Common myeloid progenitor, CD34-positive (primary cell): ENCODE results near the gene ATP9B.

Experiments used
- CTCF ChIA-PET: fragments of 350-600 bp; sonication (Branson Sonifier 250); formaldehyde crosslinking; loops from one replicate; lab custom pipeline; 2021; ENCODE audit warnings: antibody characterized with exemption; lab: Charles Lee
- POLR2A ChIA-PET: fragments of 350-600 bp; sonication (Branson Sonifier 250); formaldehyde crosslinking; loops from one replicate; lab custom pipeline; 2021; ENCODE audit warnings: antibody characterized with exemption; lab: Charles Lee
- DNase-seq, 3 donors: peaks; one replicate each; pipeline versions ENCODE4 v3.0.0 to v3.0.0-alpha.2; 2013
- H3K27ac ChIP-seq, 2 experiments: 1 replicate in 1 of 2; 2 replicates in 1 of 2; pipeline ENCODE4 v1.7.0; 2013; ENCODE audit warnings: inconsistent platforms in 2 of 2, low read length in 2 of 2, mild to moderate bottlenecking in 2 of 2, low read depth in 1 of 2, moderate library complexity in 1 of 2; ENCODE audit not compliant: severe bottlenecking in 2 of 2, insufficient read depth in 1 of 2, poor library complexity in 1 of 2
- H3K27me3 ChIP-seq, 5 experiments: replicated peaks in 2 of 5; 1 replicate in 3 of 5; 2 replicates in 2 of 5; pipeline versions ENCODE4 v1.6.1 to v1.7.0; 2013; ENCODE audit warnings: low read length in 4 of 5, mild to moderate bottlenecking in 2 of 5, moderate library complexity in 2 of 5, inconsistent platforms in 1 of 5; ENCODE audit not compliant: insufficient read depth in 5 of 5, control insufficient read depth in 4 of 5
- H3K36me3 ChIP-seq, 4 experiments: 1 replicate in 2 of 4; 2 replicates in 2 of 4; pipeline versions ENCODE4 v1.6.1 to v1.7.0; 2013; ENCODE audit warnings: low read length in 3 of 4, control low read depth in 1 of 4, mild to moderate bottlenecking in 1 of 4; ENCODE audit not compliant: control insufficient read depth in 4 of 4, insufficient read depth in 4 of 4
- H3K4me1 ChIP-seq, 4 experiments: 1 replicate in 3 of 4; 2 replicates in 1 of 4; pipeline versions ENCODE4 v1.6.1 to v1.7.1; 2013; ENCODE audit warnings: low read length in 3 of 4, mild to moderate bottlenecking in 3 of 4, control low read depth in 1 of 4, inconsistent platforms in 1 of 4, moderate library complexity in 1 of 4; ENCODE audit not compliant: control insufficient read depth in 4 of 4, insufficient read depth in 4 of 4; ENCODE audit errors: control extremely low read depth in 1 of 4
- H3K4me3 ChIP-seq, 7 experiments: 1 replicate in 4 of 7; 2 replicates in 3 of 7; pipeline versions ENCODE4 v1.5.1 to v1.7.0; 2013; ENCODE audit warnings: mild to moderate bottlenecking in 7 of 7, low read length in 6 of 7, moderate library complexity in 6 of 7, inconsistent platforms in 2 of 7, low read depth in 2 of 7, control low read depth in 1 of 7; ENCODE audit not compliant: insufficient read depth in 4 of 7, control insufficient read depth in 1 of 7; ENCODE audit errors: extremely low read depth in 1 of 7
- H3K9me3 ChIP-seq, 5 experiments: 1 replicate in 4 of 5; 2 replicates in 1 of 5; pipeline versions ENCODE4 v1.6.1 to v1.7.1; 2013; ENCODE audit warnings: low read length in 4 of 5, mild to moderate bottlenecking in 2 of 5, inconsistent platforms in 1 of 5, low read depth in 1 of 5, moderate library complexity in 1 of 5; ENCODE audit not compliant: control insufficient read depth in 4 of 5, insufficient read depth in 2 of 5; ENCODE audit errors: control extremely low read depth in 1 of 5
- WGBS: methylation state at CpG from one replicate; pipeline ENCODE4 v1.1.5; 2013; ENCODE audit not compliant: insufficient coverage; 5-methylcytosine and 5-hydroxymethylcytosine counted together

Gene ATP9B

GRCh38 chr18:79387615-79388014 lies 318.4 kb downstream of the ATP9B start:
- Histone ChIP-seq H3K4me1 (peaks cover 0 to 17% (median 12%) of the 10 kb centered on the region in 4 experiments), H3K27ac (no peak overlapping the region), H3K4me3 (no peak overlapping the region), H3K9me3 (no peaks in the 10 kb centered on the region), H3K36me3 (no peaks in the 10 kb centered on the region), H3K27me3 (peaks cover 0 to 39% (median 10%) of the 10 kb centered on the region in 5 experiments)
- ChIA-PET CTCF (interaction anchor here (1.0 to 7.4 kb wide), 5 partner anchors 8 to 869 kb away, joined by 3 to 75 read pairs (median 3); no protein-coding TSS in a partner anchor), POLR2A (no interaction called here)
- DNase-seq = no peak
- 89% methylated on average over 8 of the region's 11 CpGs for WGBS

GRCh38 chr18:79388043-79388442 lies 318.8 kb downstream of the ATP9B start:
- ChIA-PET CTCF (interaction anchor here (0.6 to 7.4 kb wide), 8 partner anchors 9 to 869 kb away, joined by 3 to 75 read pairs (median 3); no protein-coding TSS in a partner anchor), POLR2A (interaction anchor here (1.1 kb wide), 1 partner anchor 136 kb away, joined by 3 read pairs; no protein-coding TSS in a partner anchor)
- DNase-seq = no peak
- Histone ChIP-seq H3K36me3 (no peaks in the 10 kb centered on the region), H3K27me3 (peaks cover 0 to 43% (median 12%) of the 10 kb centered on the region in 5 experiments), H3K9me3 (no peaks in the 10 kb centered on the region), H3K4me3 (no peak overlapping the region), H3K4me1 (peaks cover 0 to 21% (median 16%) of the 10 kb centered on the region in 4 experiments), H3K27ac (no peak overlapping the region)
- 91% methylated on average over 4 of the region's 7 CpGs for WGBS

- Histone ChIP-seq H3K4me1 (peaks cover 0 to 35% (median 27%) of the 10 kb centered on the region in 4 experiments), H3K27ac (no peak overlapping the region), H3K36me3 (no peaks in the 10 kb centered on the region), H3K4me3 (no peak overlapping the region), H3K9me3 (no peaks in the 10 kb centered on the region), H3K27me3 (peaks cover 0 to 47% (median 16%) of the 10 kb centered on the region in 5 experiments)
- ChIA-PET POLR2A (no interaction called here), CTCF (interaction anchor here (7.4 kb wide), 1 partner anchor 10 kb away, joined by 75 read pairs; no protein-coding TSS in a partner anchor)
- no peak for DNase-seq
- WGBS = no CpG with 5 or more reads among the region's 4 CpGs
These were observed 320.5 kb downstream of the ATP9B start for GRCh38 chr18:79389689-79390088.

- Histone ChIP-seq H3K27ac (no peak overlapping the region), H3K27me3 (peaks cover 0 to 48% (median 16%) of the 10 kb centered on the region in 5 experiments), H3K4me3 (no peak overlapping the region), H3K9me3 (no peaks in the 10 kb centered on the region), H3K4me1 (peaks cover 0 to 48% (median 34%) of the 10 kb centered on the region in 4 experiments), H3K36me3 (no peaks in the 10 kb centered on the region)
- DNase-seq = no peak
- ChIA-PET CTCF (interaction anchor here (1.0 to 7.4 kb wide), 6 partner anchors 10 to 766 kb away, joined by 4 to 75 read pairs (median 6); no protein-coding TSS in a partner anchor), POLR2A (no interaction called here)
- WGBS = 91% methylated on average over 8 of the region's 8 CpGs
These were observed 323.0 kb downstream of the ATP9B start for GRCh38 chr18:79392226-79392625.

- Histone ChIP-seq H3K4me1 (peaks cover 0 to 58% (median 42%) of the 10 kb centered on the region in 4 experiments), H3K9me3 (no peaks in the 10 kb centered on the region), H3K27ac (peak overlapping the region; percentile 78 to 88), H3K36me3 (no peaks in the 10 kb centered on the region), H3K27me3 (peaks cover 0 to 41% (median 16%) of the 10 kb centered on the region in 5 experiments), H3K4me3 (peak overlapping the region in 6 of 7 experiments; percentile 48 to 64 (median 61))
- DNase-seq = peak in 2 of 3 donors; percentile 58 to 72
- ChIA-PET CTCF (interaction anchor here (0.9 to 7.4 kb wide), 8 partner anchors 9 to 766 kb away, joined by 3 to 75 read pairs (median 4); no protein-coding TSS in a partner anchor), POLR2A (interaction anchor here (0.7 to 1.3 kb wide), 4 partner anchors 11 to 232 kb away, joined by 3 to 5 read pairs (median 4); no protein-coding TSS in a partner anchor)
- WGBS = 0% methylated on average over 26 of the region's 30 CpGs
These were observed 324.0 kb downstream of the ATP9B start for GRCh38 chr18:79393181-79393634.

- peak overlapping the region; percentile 78 to 88 for H3K27ac ChIP-seq
- H3K4me3 ChIP-seq = peak overlapping the region; percentile 35 to 71 (median 62)
- H3K27me3 ChIP-seq = peaks cover 0 to 35% (median 10%) of the 10 kb centered on the region in 5 experiments
- 0% methylated on average over 29 of the region's 83 CpGs for WGBS
- ChIA-PET POLR2A (interaction anchor here (1.2 to 1.3 kb wide), 3 partner anchors 11 to 231 kb away, joined by 3 to 5 read pairs (median 4); no protein-coding TSS in a partner anchor), CTCF (interaction anchor here (0.9 to 7.4 kb wide), 7 partner anchors 9 to 249 kb away, joined by 3 to 75 read pairs (median 4); no protein-coding TSS in a partner anchor)
- H3K4me1 ChIP-seq = peaks cover 0 to 58% (median 43%) of the 10 kb centered on the region in 4 experiments
- peak; percentile 85 to 92 (median 90) for DNase-seq
- no peaks in the 10 kb centered on the region for H3K9me3 ChIP-seq
- H3K36me3 ChIP-seq = no peaks in the 10 kb centered on the region
These were observed 324.7 kb downstream of the ATP9B start for GRCh38 chr18:79393635-79394533.
